ENCODE data around the gene GLTP. TPM values are rescaled to one million over a fixed set of nuclear protein-coding genes. Genes with fewer than 3 reads are reported as not detected.
A peak's percentile ranks its signal among the peaks of the same experiment; 100 is the strongest.

Gene GLTP
- total RNA-seq, 2 donors from 2014 or later, result 29.0 to 43.2 TPM

DNA sequence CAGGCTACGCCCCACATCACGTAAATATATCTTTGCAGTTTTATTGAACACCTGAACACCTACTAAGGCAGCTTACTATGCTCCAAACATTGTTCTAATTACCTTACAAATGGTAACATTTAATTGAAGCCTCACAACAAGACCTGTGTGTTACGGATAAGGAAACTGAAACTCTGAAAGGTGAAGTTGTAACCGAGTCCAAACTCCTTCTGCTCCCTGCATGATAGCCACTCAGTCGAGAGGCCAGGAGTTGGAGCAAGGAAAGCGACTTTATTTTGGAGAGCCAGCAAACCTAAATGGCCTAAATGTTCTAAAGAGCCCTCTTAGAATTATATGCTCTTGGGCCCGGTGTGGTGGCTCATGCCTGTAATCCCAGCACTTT, 34.5 kb downstream of the GLTP start:
- no peak overlapping the region for H3K27ac ChIP-seq
- H3K9me3 ChIP-seq, result no peaks in the 10 kb centered on the region
- peak overlapping the region in 1 of 2 donors; percentile 35 for H3K4me3 ChIP-seq
- TF ChIP-seq, protein P1, sequence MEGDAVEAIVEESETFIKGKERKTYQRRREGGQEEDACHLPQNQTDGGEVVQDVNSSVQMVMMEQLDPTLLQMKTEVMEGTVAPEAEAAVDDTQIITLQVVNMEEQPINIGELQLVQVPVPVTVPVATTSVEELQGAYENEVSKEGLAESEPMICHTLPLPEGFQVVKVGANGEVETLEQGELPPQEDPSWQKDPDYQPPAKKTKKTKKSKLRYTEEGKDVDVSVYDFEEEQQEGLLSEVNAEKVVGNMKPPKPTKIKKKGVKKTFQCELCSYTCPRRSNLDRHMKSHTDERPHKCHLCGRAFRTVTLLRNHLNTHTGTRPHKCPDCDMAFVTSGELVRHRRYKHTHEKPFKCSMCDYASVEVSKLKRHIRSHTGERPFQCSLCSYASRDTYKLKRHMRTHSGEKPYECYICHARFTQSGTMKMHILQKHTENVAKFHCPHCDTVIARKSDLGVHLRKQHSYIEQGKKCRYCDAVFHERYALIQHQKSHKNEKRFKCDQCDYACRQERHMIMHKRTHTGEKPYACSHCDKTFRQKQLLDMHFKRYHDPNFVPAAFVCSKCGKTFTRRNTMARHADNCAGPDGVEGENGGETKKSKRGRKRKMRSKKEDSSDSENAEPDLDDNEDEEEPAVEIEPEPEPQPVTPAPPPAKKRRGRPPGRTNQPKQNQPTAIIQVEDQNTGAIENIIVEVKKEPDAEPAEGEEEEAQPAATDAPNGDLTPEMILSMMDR (IDR thresholded peaks at IDR 0.05), result no peak
- no peaks in the 10 kb centered on the region for H3K27me3 ChIP-seq
- H3K36me3 ChIP-seq, result no peaks in the 10 kb centered on the region
- no peak for DNase-seq (ENCODE audit: low spot score)
- peaks cover 0 to 6% of the 10 kb centered on the region in 2 donors for H3K4me1 ChIP-seq

DNA sequence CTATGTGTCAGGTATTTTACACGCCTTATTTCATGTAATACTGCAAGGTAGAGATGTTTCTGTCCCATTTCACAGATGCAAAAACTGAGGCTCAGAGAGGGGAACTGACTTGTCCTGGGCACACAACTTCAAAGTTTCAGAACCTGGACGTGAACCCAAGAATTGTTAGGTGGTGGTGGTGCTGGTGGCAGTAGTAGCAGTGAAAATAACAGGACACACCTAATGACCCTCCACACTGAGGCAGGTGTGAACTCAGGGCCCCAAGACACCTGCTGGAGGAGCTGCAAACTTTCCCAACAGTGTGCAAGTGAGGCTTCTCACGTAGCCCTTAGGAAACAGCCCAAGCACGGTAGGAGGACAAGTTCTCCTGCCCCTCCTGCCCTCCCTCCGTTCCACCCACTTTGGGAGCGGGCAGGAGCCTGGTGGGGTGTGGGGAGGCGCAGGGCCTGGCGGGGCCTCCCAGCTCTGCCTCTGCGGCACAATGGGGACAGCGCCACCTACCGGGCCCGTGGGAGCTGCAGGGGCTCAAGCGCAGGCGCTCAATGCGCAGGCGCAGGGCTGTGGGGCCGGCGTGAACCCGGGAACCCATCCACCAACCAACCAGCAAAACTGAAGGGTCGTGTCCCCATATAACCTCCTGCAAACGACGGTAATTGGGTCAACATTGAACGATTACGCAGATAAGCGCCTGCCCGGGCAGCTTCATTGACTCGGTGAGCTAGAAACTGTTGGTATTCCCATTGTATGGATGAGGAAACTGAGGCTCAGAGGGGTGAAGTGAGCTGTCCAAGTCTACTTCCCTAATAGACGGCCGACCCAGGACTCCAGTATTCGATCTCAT, 35.1 kb downstream of the GLTP start:
- H3K4me3 ChIP-seq, result peak overlapping the region in 1 of 2 donors; percentile 35
- H3K36me3 ChIP-seq, result no peaks in the 10 kb centered on the region
- peaks cover 0 to 6% of the 10 kb centered on the region in 2 donors for H3K4me1 ChIP-seq
- TF ChIP-seq, protein P1 (IDR thresholded peaks at IDR 0.05), result peak; percentile 96 to 99
- no peaks in the 10 kb centered on the region for H3K27me3 ChIP-seq
- H3K27ac ChIP-seq, result no peak overlapping the region
- peak; percentile 81 for DNase-seq (ENCODE audit: low spot score)
- H3K9me3 ChIP-seq, result no peaks in the 10 kb centered on the region

DNA sequence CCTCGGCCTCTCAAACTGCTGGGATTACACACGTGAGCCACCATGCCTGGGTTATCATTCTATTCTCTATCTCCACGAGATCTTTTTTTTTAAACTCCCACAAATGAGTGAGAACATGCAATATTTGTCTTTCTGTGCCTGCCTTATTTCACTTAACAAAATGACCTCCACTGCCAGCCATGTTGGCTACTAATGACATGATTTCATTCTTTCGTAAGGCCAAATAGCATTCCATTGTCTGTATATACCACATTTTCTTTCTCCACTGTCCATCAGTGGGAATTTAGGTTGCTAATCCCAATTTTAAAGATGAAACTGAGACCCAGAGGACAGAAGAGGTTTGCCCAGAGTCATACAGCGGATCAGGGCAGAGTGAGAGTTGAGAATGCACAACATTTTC, 36.2 kb downstream of the GLTP start:
- Histone ChIP-seq H3K27ac (no peak overlapping the region), H3K27me3 (no peaks in the 10 kb centered on the region), H3K9me3 (no peaks in the 10 kb centered on the region), H3K4me3 (no peak overlapping the region), H3K4me1 (peaks cover 0 to 6% of the 10 kb centered on the region in 2 donors), H3K36me3 (no peaks in the 10 kb centered on the region)
- DNase-seq (ENCODE audit: low spot score), result no peak
- TF ChIP-seq, protein P1 (IDR thresholded peaks at IDR 0.05), result no peak

DNA sequence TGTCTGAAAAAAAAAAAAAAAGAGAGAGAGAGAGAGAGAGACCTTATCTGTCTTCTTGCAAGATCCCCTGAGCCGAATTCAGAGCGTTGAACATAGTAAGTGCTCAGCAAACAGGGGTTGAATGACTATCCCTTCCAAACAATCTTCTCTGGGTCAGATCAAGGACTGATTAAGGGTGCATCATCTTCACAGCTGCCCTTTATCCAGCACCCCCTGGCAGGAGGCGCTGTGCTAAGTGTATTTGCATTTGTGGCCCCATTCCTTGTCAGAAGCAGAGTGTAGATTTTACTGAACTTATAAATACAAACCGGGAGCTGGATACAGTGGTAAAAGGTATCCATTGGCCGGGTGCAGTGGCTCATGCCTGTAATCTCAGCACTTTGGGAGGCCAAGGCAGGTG, 38.3 kb downstream of the GLTP start:
- no peak overlapping the region for H3K27ac ChIP-seq
- H3K27me3 ChIP-seq, result no peaks in the 10 kb centered on the region
- H3K4me1 ChIP-seq, result peaks cover 0 to 6% of the 10 kb centered on the region in 2 donors
- no peaks in the 10 kb centered on the region for H3K9me3 ChIP-seq
- no peaks in the 10 kb centered on the region for H3K36me3 ChIP-seq
- DNase-seq (ENCODE audit: low spot score), result no peak
- TF ChIP-seq, protein P1 (IDR thresholded peaks at IDR 0.05), result no peak
- no peak overlapping the region for H3K4me3 ChIP-seq

DNA sequence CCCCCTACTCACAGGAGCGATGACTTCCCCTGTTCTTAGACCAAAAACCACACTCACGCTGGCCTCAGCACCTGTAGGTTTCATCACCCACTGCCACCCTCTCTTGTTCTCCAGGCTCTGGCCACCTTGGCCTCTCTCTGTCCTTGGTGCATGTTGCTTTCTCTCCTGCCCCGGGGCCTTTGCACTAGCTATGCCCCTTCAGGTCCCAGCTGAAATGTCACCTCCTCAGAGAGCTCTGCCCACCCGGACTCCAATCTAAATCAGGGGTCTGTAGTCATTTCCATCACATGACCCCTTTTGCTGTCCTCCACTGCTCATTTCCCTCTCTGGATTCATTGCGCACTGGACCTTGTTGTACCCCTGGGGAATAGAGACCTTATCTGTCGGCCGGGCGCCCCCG, 39.0 kb downstream of the GLTP start:
- TF ChIP-seq, protein P1 (IDR thresholded peaks at IDR 0.05), result no peak
- peaks cover 0 to 6% of the 10 kb centered on the region in 2 donors for H3K4me1 ChIP-seq
- no peak overlapping the region for H3K27ac ChIP-seq
- DNase-seq (ENCODE audit: low spot score), result no peak
- H3K9me3 ChIP-seq, result no peaks in the 10 kb centered on the region
- H3K36me3 ChIP-seq, result no peaks in the 10 kb centered on the region
- no peaks in the 10 kb centered on the region for H3K27me3 ChIP-seq
- no peak overlapping the region for H3K4me3 ChIP-seq

All from right atrium auricular region (tissue), 2 donors.